ENCODE results near the gene CACNA1F. TPM values are rescaled to one million over a fixed set of nuclear protein-coding genes. Genes with fewer than 3 reads are reported as not detected.

The CACNA1F gene
- total and polyA plus RNA-seq, 4 donors = 0.10 to 0.55 (median 0.42) TPM

DNA sequence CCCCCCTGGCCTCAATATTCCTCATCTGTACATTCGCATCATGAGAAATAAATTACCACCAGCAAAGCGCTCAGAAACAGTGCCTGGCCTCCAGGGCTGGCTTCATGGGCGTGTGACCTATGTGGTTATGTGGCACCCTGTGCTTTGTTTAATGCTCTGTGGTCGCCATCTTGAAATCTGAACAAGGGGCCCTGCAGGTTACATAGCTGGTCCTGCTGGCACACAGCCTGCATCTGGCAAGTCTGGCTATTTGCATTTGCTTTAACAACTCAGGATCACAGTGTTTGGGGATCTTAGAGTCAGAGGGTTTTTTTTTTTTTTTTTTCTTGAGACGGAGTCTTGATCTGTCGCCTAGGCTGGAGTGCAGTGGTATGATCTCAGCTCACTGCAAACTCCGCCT, 21.5 kb upstream of the CACNA1F start:
- H3K9me3 ChIP-seq (ENCODE audit: control insufficient read depth in 4 of 4, insufficient read depth in 3 of 4, low read length in 3 of 4) = no peaks in the 10 kb centered on the region
- TF ChIP-seq, protein P1, sequence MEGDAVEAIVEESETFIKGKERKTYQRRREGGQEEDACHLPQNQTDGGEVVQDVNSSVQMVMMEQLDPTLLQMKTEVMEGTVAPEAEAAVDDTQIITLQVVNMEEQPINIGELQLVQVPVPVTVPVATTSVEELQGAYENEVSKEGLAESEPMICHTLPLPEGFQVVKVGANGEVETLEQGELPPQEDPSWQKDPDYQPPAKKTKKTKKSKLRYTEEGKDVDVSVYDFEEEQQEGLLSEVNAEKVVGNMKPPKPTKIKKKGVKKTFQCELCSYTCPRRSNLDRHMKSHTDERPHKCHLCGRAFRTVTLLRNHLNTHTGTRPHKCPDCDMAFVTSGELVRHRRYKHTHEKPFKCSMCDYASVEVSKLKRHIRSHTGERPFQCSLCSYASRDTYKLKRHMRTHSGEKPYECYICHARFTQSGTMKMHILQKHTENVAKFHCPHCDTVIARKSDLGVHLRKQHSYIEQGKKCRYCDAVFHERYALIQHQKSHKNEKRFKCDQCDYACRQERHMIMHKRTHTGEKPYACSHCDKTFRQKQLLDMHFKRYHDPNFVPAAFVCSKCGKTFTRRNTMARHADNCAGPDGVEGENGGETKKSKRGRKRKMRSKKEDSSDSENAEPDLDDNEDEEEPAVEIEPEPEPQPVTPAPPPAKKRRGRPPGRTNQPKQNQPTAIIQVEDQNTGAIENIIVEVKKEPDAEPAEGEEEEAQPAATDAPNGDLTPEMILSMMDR (IDR thresholded peaks at IDR 0.05; ENCODE audit: control extremely low read depth, extremely low read depth) = no peak
- H3K4me1 ChIP-seq (ENCODE audit: control insufficient read depth in 5 of 5, insufficient read depth in 5 of 5, low read length in 5 of 5) = no peaks in the 10 kb centered on the region
- H3K36me3 ChIP-seq (ENCODE audit: control insufficient read depth in 4 of 4, insufficient read depth in 4 of 4, low read length in 4 of 4) = peaks cover 0 to 4% (median 0%) of the 10 kb centered on the region in 4 donors
- no peak overlapping the region for H3K4me3 ChIP-seq
- DNase-seq (no peak), ATAC-seq (ENCODE audit: insufficient read depth, low FRiP score) (no peak)
- no peaks in the 10 kb centered on the region for H3K27me3 ChIP-seq (ENCODE audit: control insufficient read depth in 3 of 3, insufficient read depth in 3 of 3, low read length in 2 of 3)
- WGBS, 2 donors = 82 to 99% methylated on average over 7 of the region's 7 CpGs
- H3K9ac ChIP-seq (ENCODE audit: insufficient read depth in 1 of 2, low read length in 2 of 2) = no peak overlapping the region
- no peak overlapping the region for H3K27ac ChIP-seq (ENCODE audit: low read depth in 1 of 2, low read length in 1 of 2)

DNA sequence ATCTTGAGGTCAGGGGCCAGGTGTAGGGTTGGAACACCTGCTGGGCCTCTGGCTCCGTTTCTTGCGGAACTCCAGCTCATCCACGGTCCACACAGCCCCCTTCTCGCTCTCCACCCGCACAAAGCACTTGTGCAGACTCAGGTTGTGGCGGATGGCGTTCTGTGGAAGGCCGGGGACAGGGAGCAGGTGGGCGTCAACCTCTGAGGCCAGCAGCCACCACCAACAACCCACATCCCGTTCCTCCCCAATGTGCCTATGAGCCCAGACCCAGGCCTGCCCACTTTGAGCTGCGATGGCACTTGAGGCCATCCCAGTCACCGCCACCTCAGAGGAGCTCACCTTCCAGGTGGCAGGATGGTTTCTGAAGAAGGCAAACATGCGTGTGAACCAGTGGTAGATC, 18.2 kb upstream of the CACNA1F start:
- 84 to 89% methylated on average over 10 to 13 of the region's 13 CpGs for WGBS, 2 donors
- no peaks in the 10 kb centered on the region for H3K4me1 ChIP-seq (ENCODE audit: control insufficient read depth in 5 of 5, insufficient read depth in 5 of 5, low read length in 5 of 5)

DNA sequence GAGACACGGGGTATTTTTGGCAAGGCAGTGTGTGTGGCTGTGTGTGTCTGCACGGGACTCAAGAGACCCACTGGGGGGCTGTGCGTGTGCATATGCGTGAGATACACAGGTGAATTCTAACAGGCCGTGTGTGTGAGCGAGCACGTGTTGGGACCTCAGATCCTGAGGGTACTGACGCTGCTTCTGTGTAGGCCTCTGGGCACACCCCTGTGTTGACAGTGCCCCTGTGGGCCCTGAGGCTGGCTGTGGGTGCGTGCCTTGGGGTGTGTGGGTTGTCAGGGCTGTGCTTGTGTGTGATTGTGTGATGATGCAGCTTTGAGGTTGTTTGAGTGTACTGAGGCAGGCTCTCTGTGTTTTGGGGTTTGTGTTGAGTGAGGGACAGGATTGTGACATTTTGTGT, 17.4 kb upstream of the CACNA1F start:
- Histone ChIP-seq H3K9ac (ENCODE audit: insufficient read depth in 1 of 2, low read length in 2 of 2) (no peak overlapping the region), H3K9me3 (ENCODE audit: control insufficient read depth in 4 of 4, insufficient read depth in 3 of 4, low read length in 3 of 4) (no peaks in the 10 kb centered on the region), H3K27ac (ENCODE audit: low read depth in 1 of 2, low read length in 1 of 2) (no peak overlapping the region), H3K4me3 (no peak overlapping the region), H3K4me1 (ENCODE audit: control insufficient read depth in 5 of 5, insufficient read depth in 5 of 5, low read length in 5 of 5) (no peaks in the 10 kb centered on the region), H3K36me3 (ENCODE audit: control insufficient read depth in 4 of 4, insufficient read depth in 4 of 4, low read length in 4 of 4) (peaks cover 0 to 27% (median 1%) of the 10 kb centered on the region in 4 donors), H3K27me3 (ENCODE audit: control insufficient read depth in 3 of 3, insufficient read depth in 3 of 3, low read length in 2 of 3) (no peaks in the 10 kb centered on the region)
- DNase-seq (no peak), ATAC-seq (ENCODE audit: insufficient read depth, low FRiP score) (no peak)
- 86 to 96% methylated on average over 9 of the region's 9 CpGs for WGBS, 2 donors
- TF ChIP-seq, protein P1 (IDR thresholded peaks at IDR 0.05; ENCODE audit: control extremely low read depth, extremely low read depth) = no peak

More for the DNA sequence above, 18.2 kb upstream of the CACNA1F start:
- H3K9me3 ChIP-seq (ENCODE audit: control insufficient read depth in 4 of 4, insufficient read depth in 3 of 4, low read length in 3 of 4) = no peaks in the 10 kb centered on the region
- no peak overlapping the region for H3K4me3 ChIP-seq
- no peak overlapping the region for H3K9ac ChIP-seq (ENCODE audit: insufficient read depth in 1 of 2, low read length in 2 of 2)
- H3K27ac ChIP-seq (ENCODE audit: low read depth in 1 of 2, low read length in 1 of 2) = no peak overlapping the region
- H3K36me3 ChIP-seq (ENCODE audit: control insufficient read depth in 4 of 4, insufficient read depth in 4 of 4, low read length in 4 of 4) = peaks cover 0 to 27% (median 1%) of the 10 kb centered on the region in 4 donors
- no peak for ATAC-seq (ENCODE audit: insufficient read depth, low FRiP score)
- H3K27me3 ChIP-seq (ENCODE audit: control insufficient read depth in 3 of 3, insufficient read depth in 3 of 3, low read length in 2 of 3) = no peaks in the 10 kb centered on the region
- DNase-seq = no peak
- TF ChIP-seq, protein P1 (IDR thresholded peaks at IDR 0.05; ENCODE audit: control extremely low read depth, extremely low read depth) = no peak

DNA sequence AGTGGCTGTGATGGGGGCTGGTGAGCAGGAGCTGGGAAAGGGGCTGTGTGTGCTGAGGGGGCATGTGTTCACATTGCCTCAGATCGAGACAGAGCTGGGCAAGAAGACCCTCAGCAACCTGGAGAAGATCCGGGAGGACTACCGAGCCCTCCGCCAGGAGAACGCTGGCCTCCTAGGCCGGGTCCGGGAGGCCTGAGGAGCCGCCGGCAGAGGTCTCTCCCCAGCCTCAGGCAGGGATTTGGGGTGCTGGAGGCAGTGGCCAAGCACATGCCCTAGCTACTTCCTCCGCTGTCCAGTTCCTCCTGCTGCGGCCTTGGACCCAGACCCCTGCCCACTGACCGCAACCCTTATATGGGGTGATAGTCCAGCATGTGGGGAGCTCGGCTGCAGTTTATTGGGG, 16.9 kb upstream of the CACNA1F start:
- DNase-seq (no peak), ATAC-seq (ENCODE audit: insufficient read depth, low FRiP score) (no peak)
- H3K4me1 ChIP-seq (ENCODE audit: control insufficient read depth in 5 of 5, insufficient read depth in 5 of 5, low read length in 5 of 5) = no peaks in the 10 kb centered on the region
- no peaks in the 10 kb centered on the region for H3K9me3 ChIP-seq (ENCODE audit: control insufficient read depth in 4 of 4, insufficient read depth in 3 of 4, low read length in 3 of 4)
- 91 to 98% methylated on average over 8 to 13 of the region's 13 CpGs for WGBS, 2 donors
- H3K27me3 ChIP-seq (ENCODE audit: control insufficient read depth in 3 of 3, insufficient read depth in 3 of 3, low read length in 2 of 3) = no peaks in the 10 kb centered on the region
- H3K9ac ChIP-seq (ENCODE audit: insufficient read depth in 1 of 2, low read length in 2 of 2) = no peak overlapping the region
- peaks cover 0 to 27% (median 1%) of the 10 kb centered on the region in 4 donors for H3K36me3 ChIP-seq (ENCODE audit: control insufficient read depth in 4 of 4, insufficient read depth in 4 of 4, low read length in 4 of 4)
- H3K27ac ChIP-seq (ENCODE audit: low read depth in 1 of 2, low read length in 1 of 2) = no peak overlapping the region
- H3K4me3 ChIP-seq = no peak overlapping the region
- TF ChIP-seq, protein P1 (IDR thresholded peaks at IDR 0.05; ENCODE audit: control extremely low read depth, extremely low read depth) = no peak

Data from lung (tissue), 12 donors.